Measurements from ENCODE around the gene PACSIN3.

PACSIN3 gene

DNA sequence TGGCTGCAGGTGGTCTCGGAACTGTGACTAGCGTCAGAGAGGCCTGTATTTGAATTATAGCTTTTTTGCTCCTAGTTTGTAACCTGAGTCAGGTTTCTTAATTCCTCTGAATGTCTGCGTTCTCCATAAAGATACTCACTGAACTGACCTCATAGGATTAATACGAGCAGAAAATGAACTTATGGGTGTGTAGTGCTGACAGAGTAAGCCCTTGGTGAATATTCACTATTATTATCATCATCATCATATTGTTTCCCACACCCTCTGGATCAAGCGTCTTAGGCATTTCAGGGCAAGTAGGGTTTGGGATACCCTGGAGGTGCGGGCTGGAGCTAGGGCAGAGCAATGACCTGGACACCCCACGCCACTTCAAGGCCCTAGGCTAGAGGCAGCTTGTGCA is 38.6 kb downstream of the PACSIN3 start:
- Histone ChIP-seq H3K4me1 (ENCODE audit: control insufficient read depth, low read depth, low read length) (no peaks in the 10 kb centered on the region), H3K9ac (ENCODE audit: low read length) (no peak overlapping the region), H3K4me3 (ENCODE audit: low read length) (no peak overlapping the region), H3K27ac (ENCODE audit: low read length) (no peak overlapping the region), H3K36me3 (ENCODE audit: control insufficient read depth, low read depth, low read length) (no peaks in the 10 kb centered on the region), H3K27me3 (ENCODE audit: control insufficient read depth, insufficient read depth, low read length) (no peaks in the 10 kb centered on the region), H3K9me3 (ENCODE audit: control insufficient read depth, low read depth, low read length) (no peaks in the 10 kb centered on the region)

DNA sequence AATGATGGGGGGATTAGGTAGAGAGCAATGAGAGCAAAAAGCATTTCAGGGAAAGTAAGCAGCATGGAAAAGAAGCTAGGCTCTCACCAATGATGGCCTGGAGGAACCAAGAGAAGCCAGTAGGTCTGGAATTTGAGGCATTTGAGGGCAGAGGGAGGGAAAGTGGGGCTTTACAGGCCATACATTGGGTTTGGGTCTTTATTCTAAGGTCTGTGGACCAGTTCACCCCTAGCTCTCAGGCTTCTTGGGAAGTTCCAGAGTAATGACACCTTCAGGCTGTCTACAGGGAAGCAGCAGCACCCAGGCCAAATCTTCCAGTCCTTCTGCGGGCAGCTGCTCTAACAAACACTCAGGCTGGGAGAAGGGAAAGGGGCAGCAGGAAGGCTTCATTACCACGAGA is 39.0 kb downstream of the PACSIN3 start:
- Histone ChIP-seq H3K27me3 (ENCODE audit: control insufficient read depth, insufficient read depth, low read length) (no peaks in the 10 kb centered on the region), H3K9ac (ENCODE audit: low read length) (no peak overlapping the region), H3K27ac (ENCODE audit: low read length) (no peak overlapping the region), H3K9me3 (ENCODE audit: control insufficient read depth, low read depth, low read length) (no peaks in the 10 kb centered on the region), H3K4me3 (ENCODE audit: low read length) (no peak overlapping the region), H3K4me1 (ENCODE audit: control insufficient read depth, low read depth, low read length) (peaks cover 3% of the 10 kb centered on the region), H3K36me3 (ENCODE audit: control insufficient read depth, low read depth, low read length) (no peaks in the 10 kb centered on the region)

DNA sequence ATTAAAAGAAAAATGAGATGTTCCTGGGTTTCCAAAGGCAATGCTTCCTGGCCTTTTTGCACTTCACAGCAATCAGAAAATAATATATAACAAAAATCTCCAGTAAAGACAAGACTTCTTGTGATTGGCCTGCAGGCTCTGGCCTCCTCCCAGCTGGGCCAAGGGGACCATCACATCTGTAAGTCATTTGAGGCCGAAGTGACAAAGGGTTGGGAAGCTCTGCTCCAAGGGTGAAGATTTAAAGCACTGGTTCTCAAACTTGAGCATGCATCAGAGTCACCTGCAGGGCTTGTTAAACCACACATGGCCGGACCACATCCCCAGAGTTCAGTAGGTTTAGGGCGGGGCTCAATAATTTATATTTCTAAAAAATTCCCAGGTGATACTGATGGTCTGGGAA is 41.7 kb downstream of the PACSIN3 start:
- Histone ChIP-seq H3K36me3 (ENCODE audit: control insufficient read depth, low read depth, low read length) (no peaks in the 10 kb centered on the region), H3K9me3 (ENCODE audit: control insufficient read depth, low read depth, low read length) (no peaks in the 10 kb centered on the region), H3K27me3 (ENCODE audit: control insufficient read depth, insufficient read depth, low read length) (no peaks in the 10 kb centered on the region), H3K4me3 (ENCODE audit: low read length) (no peak overlapping the region), H3K9ac (ENCODE audit: low read length) (no peak overlapping the region), H3K27ac (ENCODE audit: low read length) (no peak overlapping the region), H3K4me1 (ENCODE audit: control insufficient read depth, low read depth, low read length) (peaks cover 3% of the 10 kb centered on the region)

DNA sequence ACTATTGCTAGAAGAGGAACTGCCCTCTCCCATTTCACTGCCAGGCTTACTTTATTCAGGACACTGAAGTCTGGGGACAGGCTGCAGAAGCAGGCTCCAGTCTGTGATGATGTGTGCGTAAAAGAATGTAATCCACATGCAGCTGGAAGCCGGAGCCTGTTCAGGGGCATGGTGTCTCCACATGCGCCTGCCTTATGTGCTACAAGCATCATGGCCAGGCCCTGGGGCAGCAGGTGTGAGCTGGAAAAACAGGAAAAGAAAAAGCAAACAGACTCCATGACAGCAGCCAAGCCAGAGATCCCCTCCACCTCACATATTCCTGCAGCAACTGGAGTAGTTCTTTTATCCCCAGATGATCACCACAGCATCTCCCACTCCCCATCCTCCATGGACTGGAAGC is 42.9 kb downstream of the PACSIN3 start:
- peaks cover 3% of the 10 kb centered on the region for H3K4me1 ChIP-seq (ENCODE audit: control insufficient read depth, low read depth, low read length)
- no peak overlapping the region for H3K27ac ChIP-seq (ENCODE audit: low read length)
- H3K9ac ChIP-seq (ENCODE audit: low read length): no peak overlapping the region
- H3K27me3 ChIP-seq (ENCODE audit: control insufficient read depth, insufficient read depth, low read length): no peaks in the 10 kb centered on the region
- H3K4me3 ChIP-seq (ENCODE audit: low read length): no peak overlapping the region
- H3K9me3 ChIP-seq (ENCODE audit: control insufficient read depth, low read depth, low read length): no peaks in the 10 kb centered on the region
- H3K36me3 ChIP-seq (ENCODE audit: control insufficient read depth, low read depth, low read length): no peaks in the 10 kb centered on the region

DNA sequence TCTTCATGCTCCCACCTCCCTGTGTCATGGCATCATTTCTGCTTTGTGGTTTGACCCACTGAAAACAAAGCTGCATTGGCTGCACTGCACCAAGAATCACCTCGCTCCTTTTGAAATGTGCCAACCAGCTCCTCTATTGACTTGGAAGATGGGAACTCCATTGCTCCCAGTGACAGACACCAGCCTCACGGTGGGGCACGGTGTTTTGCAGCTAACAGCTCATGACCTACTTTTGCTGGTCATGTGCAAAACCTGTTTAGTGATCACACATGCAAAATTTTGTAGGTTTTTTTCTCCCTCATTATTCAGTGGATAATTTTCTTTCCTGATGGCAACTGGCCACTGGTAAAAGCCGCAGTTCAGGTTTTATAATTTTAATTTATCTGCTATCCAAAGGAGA is 46.4 kb downstream of the PACSIN3 start:
- peaks cover 3% of the 10 kb centered on the region for H3K4me1 ChIP-seq (ENCODE audit: control insufficient read depth, low read depth, low read length)
- no peak overlapping the region for H3K27ac ChIP-seq (ENCODE audit: low read length)
- H3K36me3 ChIP-seq (ENCODE audit: control insufficient read depth, low read depth, low read length): no peaks in the 10 kb centered on the region
- H3K9ac ChIP-seq (ENCODE audit: low read length): no peak overlapping the region
- no peaks in the 10 kb centered on the region for H3K27me3 ChIP-seq (ENCODE audit: control insufficient read depth, insufficient read depth, low read length)
- H3K4me3 ChIP-seq (ENCODE audit: low read length): no peak overlapping the region
- no peaks in the 10 kb centered on the region for H3K9me3 ChIP-seq (ENCODE audit: control insufficient read depth, low read depth, low read length)

DNA sequence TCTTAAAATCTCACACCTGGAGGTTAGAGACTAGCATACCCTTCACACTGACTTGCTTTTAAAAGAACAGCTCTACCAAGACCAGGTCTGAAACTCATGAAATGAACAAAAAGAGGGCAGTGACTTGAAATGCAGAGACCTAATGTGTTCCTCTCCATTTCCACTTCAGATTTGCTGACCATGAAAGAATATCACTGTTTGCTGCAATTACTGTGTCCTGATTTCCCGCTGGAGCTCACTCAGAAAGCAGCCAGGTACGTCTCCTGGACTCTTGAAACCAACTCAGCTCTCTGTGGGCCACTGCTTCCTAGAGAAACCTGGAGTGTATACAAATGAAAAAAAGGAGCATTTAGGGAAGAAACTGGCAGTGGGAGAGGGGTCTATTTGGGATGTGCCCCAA is 48.8 kb downstream of the PACSIN3 start:
- Histone ChIP-seq H3K27me3 (ENCODE audit: control insufficient read depth, insufficient read depth, low read length) (no peaks in the 10 kb centered on the region), H3K36me3 (ENCODE audit: control insufficient read depth, low read depth, low read length) (no peaks in the 10 kb centered on the region), H3K9me3 (ENCODE audit: control insufficient read depth, low read depth, low read length) (no peaks in the 10 kb centered on the region)

DNA sequence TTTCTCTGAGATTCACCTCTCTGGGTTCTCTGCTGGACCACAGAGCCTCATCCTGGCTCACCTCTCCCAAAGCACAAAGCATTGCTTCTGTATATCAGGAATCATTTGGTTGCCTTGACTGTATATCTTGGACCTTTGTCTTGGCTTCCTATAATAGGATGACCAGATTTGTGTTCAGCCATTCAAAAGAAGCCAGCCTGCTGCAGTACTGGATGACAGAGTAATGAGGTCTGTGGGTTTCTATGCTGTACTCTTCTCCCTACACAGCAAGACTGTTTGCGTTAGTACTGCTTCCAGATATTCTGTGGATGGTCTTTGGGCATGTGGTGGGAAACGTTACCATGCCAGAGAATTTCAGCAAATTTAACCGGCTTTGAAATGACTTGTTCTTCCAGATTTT is 49.3 kb downstream of the PACSIN3 start:
- Histone ChIP-seq H3K4me3 (ENCODE audit: low read length) (no peak overlapping the region), H3K27me3 (ENCODE audit: control insufficient read depth, insufficient read depth, low read length) (no peaks in the 10 kb centered on the region), H3K36me3 (ENCODE audit: control insufficient read depth, low read depth, low read length) (no peaks in the 10 kb centered on the region), H3K9me3 (ENCODE audit: control insufficient read depth, low read depth, low read length) (no peaks in the 10 kb centered on the region), H3K4me1 (ENCODE audit: control insufficient read depth, low read depth, low read length) (no peaks in the 10 kb centered on the region), H3K9ac (ENCODE audit: low read length) (no peak overlapping the region), H3K27ac (ENCODE audit: low read length) (no peak overlapping the region)

More for the DNA sequence above, 48.8 kb downstream of the PACSIN3 start:
- Histone ChIP-seq H3K9ac (ENCODE audit: low read length) (no peak overlapping the region), H3K4me1 (ENCODE audit: control insufficient read depth, low read depth, low read length) (peaks cover 1% of the 10 kb centered on the region), H3K27ac (ENCODE audit: low read length) (no peak overlapping the region), H3K4me3 (ENCODE audit: low read length) (no peak overlapping the region)

DNA sequence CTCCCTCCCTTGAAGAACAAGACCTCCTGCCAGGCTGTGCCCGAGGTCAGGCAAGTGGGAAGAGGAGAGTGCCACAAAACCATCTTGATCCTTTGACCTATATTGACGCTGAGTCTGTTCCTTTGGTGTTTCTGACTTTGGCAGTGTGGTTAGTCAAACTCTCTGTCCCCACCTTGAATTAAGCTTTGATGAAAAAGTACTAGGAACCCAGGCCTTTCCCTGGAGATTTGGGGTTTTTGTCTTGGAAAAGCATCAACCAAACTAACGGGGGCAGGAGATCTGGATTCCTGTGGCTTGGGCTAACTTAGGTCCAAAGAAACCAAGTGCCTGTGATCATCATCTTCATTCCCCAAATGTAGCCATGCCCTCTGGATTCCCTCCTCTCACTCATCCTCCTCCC is 49.9 kb downstream of the PACSIN3 start:
- Histone ChIP-seq H3K4me1 (ENCODE audit: control insufficient read depth, low read depth, low read length) (no peaks in the 10 kb centered on the region), H3K9ac (ENCODE audit: low read length) (no peak overlapping the region), H3K9me3 (ENCODE audit: control insufficient read depth, low read depth, low read length) (no peaks in the 10 kb centered on the region), H3K27me3 (ENCODE audit: control insufficient read depth, insufficient read depth, low read length) (no peaks in the 10 kb centered on the region), H3K27ac (ENCODE audit: low read length) (no peak overlapping the region), H3K4me3 (ENCODE audit: low read length) (no peak overlapping the region), H3K36me3 (ENCODE audit: control insufficient read depth, low read depth, low read length) (no peaks in the 10 kb centered on the region)

DNA sequence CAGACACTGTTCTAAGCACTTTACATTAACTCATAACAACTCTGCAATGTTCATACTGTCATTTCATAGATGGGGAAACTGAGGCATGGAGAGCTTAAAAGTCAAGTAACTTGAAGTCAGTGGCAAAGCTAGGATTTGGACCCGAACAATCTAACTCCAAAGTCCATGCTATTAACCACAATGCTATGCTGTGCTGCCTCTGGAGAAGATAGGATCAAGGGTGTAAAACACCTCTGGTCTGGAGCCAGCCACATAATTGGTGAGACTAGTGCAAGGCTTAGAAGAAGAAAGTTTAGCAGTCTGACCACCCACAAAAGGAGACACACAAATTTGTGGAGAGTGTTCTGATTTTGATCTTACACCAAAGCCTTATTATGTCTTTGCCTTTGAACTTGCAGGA is 53.3 kb downstream of the PACSIN3 start:
- Histone ChIP-seq H3K36me3 (ENCODE audit: control insufficient read depth, low read depth, low read length) (no peaks in the 10 kb centered on the region), H3K4me3 (ENCODE audit: low read length) (no peak overlapping the region), H3K9me3 (ENCODE audit: control insufficient read depth, low read depth, low read length) (no peaks in the 10 kb centered on the region)

DNA sequence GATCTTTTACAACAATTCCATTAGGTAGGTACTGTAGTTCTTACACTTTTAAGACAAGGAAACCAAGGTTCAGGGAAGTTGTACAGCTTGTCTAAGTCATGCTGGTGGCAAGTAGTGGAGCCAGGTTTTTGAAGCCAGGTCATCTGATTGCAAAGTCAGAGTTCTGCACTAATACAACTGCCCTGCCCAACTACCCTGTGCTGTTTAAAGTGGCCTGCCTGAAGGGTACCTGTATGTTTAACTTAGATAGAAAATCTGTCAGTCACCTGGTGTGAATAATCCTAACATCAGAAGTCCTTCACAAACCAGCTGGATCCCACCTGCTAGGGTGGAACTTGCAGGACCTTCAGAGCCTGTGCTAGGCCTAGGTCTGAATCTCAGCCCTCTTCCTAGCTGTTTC is 53.7 kb downstream of the PACSIN3 start:
- Histone ChIP-seq H3K9me3 (ENCODE audit: control insufficient read depth, low read depth, low read length) (no peaks in the 10 kb centered on the region), H3K27ac (ENCODE audit: low read length) (no peak overlapping the region)

More for the DNA sequence above, 53.3 kb downstream of the PACSIN3 start:
- peaks cover 9% of the 10 kb centered on the region for H3K4me1 ChIP-seq (ENCODE audit: control insufficient read depth, low read depth, low read length)
- H3K27ac ChIP-seq (ENCODE audit: low read length): no peak overlapping the region
- no peak overlapping the region for H3K9ac ChIP-seq (ENCODE audit: low read length)
- no peaks in the 10 kb centered on the region for H3K27me3 ChIP-seq (ENCODE audit: control insufficient read depth, insufficient read depth, low read length)

DNA sequence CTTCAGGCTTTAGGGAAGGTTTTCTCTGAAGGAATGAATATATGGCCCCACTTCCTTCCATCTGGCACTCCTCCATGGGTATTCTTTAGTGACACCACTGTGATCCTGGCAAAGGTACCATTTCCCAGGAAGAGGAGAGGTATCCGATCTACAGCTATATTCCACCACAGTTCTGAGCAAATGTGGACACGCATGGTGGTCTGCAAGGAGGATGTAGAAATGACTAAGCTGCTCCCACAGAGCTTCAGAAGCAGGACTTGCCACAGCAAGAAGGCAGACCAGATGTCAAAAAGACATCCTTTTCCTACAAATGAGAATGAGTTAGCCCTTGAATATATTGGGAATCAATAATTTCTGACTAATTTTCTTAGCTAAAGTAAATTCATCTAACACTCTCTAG is 55.1 kb downstream of the PACSIN3 start:
- Histone ChIP-seq H3K9ac (ENCODE audit: low read length) (no peak overlapping the region), H3K9me3 (ENCODE audit: control insufficient read depth, low read depth, low read length) (no peaks in the 10 kb centered on the region), H3K27ac (ENCODE audit: low read length) (no peak overlapping the region), H3K4me1 (ENCODE audit: control insufficient read depth, low read depth, low read length) (peaks cover 12% of the 10 kb centered on the region), H3K27me3 (ENCODE audit: control insufficient read depth, insufficient read depth, low read length) (no peaks in the 10 kb centered on the region), H3K4me3 (ENCODE audit: low read length) (no peak overlapping the region), H3K36me3 (ENCODE audit: control insufficient read depth, low read depth, low read length) (no peaks in the 10 kb centered on the region)

More for the DNA sequence above, 53.7 kb downstream of the PACSIN3 start:
- Histone ChIP-seq H3K27me3 (ENCODE audit: control insufficient read depth, insufficient read depth, low read length) (no peaks in the 10 kb centered on the region), H3K4me3 (ENCODE audit: low read length) (no peak overlapping the region), H3K4me1 (ENCODE audit: control insufficient read depth, low read depth, low read length) (peaks cover 9% of the 10 kb centered on the region), H3K36me3 (ENCODE audit: control insufficient read depth, low read depth, low read length) (no peaks in the 10 kb centered on the region), H3K9ac (ENCODE audit: low read length) (no peak overlapping the region)

DNA sequence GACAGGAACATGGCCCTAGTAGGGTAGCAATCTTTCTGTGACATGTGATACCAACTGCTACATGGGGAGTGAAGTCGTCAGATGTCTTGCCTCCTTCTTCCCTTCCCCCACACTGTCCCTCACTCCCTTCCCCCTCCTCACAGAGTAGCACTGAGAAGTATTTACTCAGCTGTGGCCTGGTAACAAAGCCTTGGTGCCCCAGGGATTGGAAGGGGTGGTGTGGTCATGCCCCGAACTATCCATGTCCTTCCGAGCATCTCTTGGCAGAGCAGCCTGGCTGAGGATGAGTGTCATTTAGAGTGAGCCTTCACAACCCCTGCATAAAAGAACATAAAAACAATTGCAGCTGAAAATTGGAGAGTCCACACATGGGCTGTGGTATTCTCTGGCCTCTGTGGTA is 55.7 kb downstream of the PACSIN3 start:
- no peak overlapping the region for H3K9ac ChIP-seq (ENCODE audit: low read length)
- H3K36me3 ChIP-seq (ENCODE audit: control insufficient read depth, low read depth, low read length): no peaks in the 10 kb centered on the region
- peaks cover 12% of the 10 kb centered on the region for H3K4me1 ChIP-seq (ENCODE audit: control insufficient read depth, low read depth, low read length)
- no peaks in the 10 kb centered on the region for H3K27me3 ChIP-seq (ENCODE audit: control insufficient read depth, insufficient read depth, low read length)
- no peak overlapping the region for H3K4me3 ChIP-seq (ENCODE audit: low read length)
- no peaks in the 10 kb centered on the region for H3K9me3 ChIP-seq (ENCODE audit: control insufficient read depth, low read depth, low read length)
- H3K27ac ChIP-seq (ENCODE audit: low read length): no peak overlapping the region
